ENCODE data around the gene UIMC1. TPM values are rescaled to one million over a fixed set of nuclear protein-coding genes. Genes with fewer than 3 reads are reported as not detected.

Gene UIMC1
- total RNA-seq, 1 experiment from 2014 or later, result 24.0 TPM

DNA sequence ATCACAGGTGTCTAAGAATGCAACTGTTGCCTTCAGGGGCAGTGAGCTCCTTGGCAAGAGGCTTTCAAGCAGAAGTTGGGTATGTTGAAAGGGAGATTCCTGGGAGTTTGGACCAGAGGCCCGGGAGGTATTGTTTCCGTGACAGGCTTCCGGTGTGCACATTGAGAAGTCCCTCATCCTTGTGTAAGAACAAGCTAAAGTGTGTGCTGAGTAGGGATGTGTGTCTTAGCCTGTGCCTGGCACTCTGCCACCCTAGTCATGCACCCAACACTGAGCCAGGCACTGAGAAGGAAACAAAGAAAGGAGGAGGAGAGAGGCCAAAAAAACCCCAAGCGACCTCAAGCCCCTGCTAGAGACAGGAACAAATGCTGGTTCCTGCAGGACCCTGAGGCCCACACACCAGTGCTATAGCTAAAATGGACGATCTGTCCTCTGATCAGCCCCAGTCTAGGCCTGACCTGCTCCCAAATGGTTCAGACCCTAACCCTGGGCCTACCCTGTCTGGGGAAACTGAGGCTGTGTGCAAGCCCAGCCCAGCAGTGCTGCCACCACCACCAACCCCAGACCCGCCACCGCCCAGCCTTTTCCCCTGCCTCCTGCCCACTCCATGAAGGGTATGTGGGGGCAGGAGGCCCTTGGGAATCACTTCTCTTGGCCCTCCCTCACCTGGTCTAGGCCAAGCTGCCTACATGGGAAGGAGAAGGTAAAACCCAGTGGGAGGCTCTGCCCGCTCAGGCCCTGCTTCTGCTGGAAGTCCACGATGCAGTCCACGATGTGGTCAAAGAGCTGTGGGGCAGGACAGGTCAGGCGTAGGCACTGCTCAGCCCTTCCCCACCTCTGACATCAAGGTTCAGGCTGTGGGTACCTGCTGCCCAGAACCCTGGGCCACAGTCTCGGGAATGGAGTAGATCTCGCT is 120.0 kb downstream of the UIMC1 start:
- no peak for DNase-seq (ENCODE audit: low read depth)

DNA sequence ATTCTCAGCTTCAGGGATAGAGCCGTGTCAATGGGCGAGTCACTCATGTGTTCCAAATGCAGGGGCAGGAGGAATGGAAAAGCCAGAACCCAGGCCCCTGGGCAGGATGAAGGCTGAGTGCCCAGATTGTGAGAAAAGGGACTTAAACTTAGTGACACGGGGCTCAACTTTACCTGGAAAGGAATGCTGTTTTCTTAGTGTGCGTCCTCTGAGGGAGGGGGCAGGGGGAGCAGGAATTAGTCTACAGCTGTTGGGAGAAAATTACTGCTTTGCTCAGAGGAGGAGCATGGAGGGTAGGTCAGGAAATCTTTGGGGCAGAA is 122.0 kb downstream of the UIMC1 start:
- no peak for DNase-seq (ENCODE audit: low read depth)

DNA sequence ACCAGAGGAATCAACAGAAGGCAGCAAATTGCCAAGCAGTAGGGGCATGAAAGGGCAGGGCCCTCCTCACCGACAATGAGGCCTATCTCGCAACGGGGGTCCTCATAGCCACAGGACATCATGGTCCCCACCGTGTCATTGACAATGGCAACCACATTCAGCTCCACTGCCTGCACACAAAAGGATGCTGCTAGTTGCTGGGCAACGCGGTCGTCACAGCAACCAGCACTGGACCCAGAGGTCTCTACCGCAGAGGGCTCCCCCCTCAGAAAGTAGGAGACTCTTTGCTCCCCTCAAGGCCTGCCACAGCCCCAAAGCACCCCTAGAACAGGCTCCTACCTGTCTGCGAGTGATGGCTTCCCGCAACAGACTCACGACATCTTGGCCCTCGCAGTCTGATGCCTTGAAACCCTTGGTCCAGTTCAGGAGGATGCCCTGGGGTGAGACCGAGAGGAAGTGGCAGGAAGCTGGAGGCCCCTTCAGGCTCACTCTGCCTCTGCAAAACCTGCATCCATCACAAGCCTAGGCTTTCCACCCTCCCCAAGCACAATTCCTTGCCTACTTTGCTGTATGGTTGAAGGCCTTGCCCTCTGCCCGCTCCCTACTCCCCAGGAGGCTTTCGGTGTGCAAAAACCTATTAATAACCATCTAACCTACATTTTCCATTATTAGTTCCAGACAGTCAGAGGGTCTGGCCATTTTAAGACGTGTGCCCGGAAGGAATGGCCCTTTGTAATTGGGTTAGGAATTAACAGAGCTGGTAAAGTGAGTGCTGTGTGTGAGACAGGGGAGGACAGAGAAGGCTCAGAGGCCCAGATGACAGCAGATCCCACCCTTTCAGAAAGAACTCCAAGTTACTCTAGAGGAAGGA is 122.6 kb downstream of the UIMC1 start:
- DNase-seq (ENCODE audit: low read depth), result no peak

DNA sequence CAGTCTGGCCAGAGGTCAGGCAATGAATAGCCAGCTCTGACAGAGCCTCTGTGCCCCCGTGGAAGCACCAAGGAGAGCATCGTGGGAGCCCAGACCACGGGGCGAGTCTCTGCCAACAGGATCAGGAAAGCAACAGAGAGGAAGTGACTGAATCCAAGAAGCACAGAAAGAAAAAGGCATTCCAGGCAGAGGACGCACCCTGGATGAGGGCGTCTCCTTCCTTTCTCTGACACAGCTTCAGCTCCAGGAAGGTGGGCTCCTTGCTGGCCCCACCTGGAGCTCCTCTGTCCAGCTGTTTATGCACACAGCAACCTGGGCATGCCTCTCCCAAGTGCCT is 124.0 kb downstream of the UIMC1 start:
- no peak for DNase-seq (ENCODE audit: low read depth)

- no peak for DNase-seq (ENCODE audit: low read depth)
Measured at GRCh38 chr5:176881816-176882566, 124.6 kb downstream of the UIMC1 start.

GRCh38 chr5:176881021-176881749 is 125.4 kb downstream of the UIMC1 start:
- no peak for DNase-seq (ENCODE audit: low read depth)

DNA sequence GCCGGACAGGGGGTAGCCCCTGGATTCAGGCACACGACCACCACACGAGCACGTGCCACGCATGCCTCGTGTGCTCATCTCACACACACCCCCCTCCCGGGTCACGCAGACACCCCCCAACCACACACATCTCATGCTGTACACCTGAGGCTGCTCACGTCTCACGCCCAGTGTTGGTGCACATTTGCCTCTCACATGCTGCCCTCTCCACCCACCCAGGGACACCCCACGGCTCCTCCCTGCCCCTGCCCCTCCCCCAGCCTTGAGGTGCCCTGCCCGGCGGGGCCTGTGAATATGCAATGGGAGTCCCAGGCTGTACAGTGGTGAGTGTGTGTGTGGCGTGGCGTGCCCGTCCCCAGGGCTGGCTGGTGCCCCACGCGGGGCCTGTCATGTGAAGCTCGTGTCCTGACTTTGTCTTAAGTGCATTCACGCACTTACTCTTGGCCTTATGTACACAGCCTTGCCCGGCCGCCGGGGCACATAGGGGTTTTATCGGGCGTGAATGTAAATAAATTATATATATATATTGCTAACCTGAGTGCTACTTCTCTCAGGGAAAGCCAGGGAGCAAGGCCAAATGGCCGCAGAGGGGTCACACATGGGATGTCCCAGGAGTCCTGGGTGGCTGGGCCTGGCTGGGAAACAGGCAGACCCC is 126.1 kb downstream of the UIMC1 start:
- DNase-seq (ENCODE audit: low read depth), result no peak

DNA sequence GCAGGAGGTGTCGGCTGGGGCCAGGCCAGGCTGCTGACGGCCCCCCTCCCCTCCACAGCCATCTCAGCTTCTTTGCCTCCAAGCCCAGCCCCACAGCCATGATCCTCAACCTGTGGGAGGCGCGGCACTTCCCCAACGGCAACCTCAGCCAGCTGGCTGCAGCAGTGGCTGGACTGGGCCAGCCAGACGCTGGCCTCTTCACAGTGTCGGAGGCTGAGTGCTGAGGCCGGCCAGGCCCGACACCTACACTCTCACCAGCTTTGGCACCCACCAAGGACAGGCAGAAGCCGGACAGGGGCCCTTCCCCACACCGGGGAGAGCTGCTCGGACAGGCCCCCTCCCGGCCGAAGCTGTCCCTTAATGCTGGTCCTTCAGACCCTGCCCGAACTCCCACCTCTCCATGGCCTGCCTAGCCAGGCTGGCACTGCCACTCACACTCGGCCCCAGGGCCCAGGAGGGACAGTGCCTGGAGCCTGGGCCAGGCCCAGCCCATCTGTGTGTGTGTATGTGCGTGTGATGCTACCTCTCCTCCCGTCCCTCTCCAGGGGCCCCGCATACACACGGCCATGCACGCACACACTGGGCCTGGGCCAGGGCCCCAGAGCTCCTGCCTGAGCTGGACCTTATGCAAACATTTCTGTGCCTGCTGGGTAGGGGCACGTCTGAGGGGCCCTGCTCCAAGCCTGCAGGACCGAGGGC is 126.8 kb downstream of the UIMC1 start:
- no peak for DNase-seq (ENCODE audit: low read depth)

- no peak for DNase-seq (ENCODE audit: low read depth)
Measured at GRCh38 chr5:176878906-176879662, 127.5 kb downstream of the UIMC1 start.

DNA sequence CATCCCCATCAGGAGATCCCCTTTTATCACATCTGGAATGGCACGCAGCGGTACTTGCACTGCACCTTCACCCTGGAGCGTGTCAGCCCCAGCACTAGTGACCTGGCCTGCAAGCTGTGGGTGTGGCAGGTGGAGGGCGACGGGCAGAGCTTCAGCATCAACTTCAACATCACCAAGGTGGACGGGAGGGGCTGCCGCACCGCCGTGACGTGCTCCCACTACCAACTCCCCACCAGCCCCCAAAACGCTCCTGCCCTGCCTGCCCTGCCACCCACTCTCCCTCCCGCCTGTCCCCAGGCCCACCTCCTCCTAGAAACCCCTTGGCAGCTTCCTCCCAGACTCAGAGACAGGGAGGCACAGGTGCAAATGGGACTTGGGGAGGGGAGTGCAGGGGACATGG is 128.1 kb downstream of the UIMC1 start:
- DNase-seq (ENCODE audit: low read depth), result no peak

- no peak for DNase-seq (ENCODE audit: low read depth)
Measured at GRCh38 chr5:176877793-176878331, 128.7 kb downstream of the UIMC1 start.

- no peak for DNase-seq (ENCODE audit: low read depth)
Measured at GRCh38 chr5:176876506-176877431, 129.8 kb downstream of the UIMC1 start.

- no peak for DNase-seq (ENCODE audit: low read depth)
Measured at GRCh38 chr5:176875783-176876505, 130.6 kb downstream of the UIMC1 start.

DNA sequence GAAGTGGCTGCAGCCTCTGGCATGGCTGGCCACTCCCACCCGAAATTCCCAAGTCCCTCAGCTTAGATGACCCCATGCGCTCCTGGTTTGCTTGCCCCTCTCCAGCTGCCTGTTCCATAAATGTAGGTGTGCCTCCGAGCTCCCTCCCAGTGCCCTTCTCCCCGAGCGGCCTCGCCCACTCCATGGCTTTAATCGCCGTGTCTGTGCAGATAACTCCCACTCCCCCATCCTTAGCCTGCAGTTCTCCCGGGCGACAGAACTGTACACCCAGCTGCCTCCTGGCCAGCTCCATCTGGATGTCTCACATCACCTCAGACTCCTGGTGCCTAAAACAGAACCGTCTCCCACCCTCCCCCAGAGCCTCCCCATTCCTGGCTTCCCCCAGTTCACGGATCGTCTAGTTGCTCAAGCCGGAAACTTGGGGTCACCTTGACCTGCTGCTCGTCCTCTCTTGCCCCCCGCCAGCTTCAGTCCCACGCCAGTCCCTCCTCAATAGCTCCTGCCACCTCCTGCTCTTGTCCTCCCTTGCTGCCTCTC is 131.5 kb downstream of the UIMC1 start:
- DNase-seq (ENCODE audit: low read depth), result no peak

DNA sequence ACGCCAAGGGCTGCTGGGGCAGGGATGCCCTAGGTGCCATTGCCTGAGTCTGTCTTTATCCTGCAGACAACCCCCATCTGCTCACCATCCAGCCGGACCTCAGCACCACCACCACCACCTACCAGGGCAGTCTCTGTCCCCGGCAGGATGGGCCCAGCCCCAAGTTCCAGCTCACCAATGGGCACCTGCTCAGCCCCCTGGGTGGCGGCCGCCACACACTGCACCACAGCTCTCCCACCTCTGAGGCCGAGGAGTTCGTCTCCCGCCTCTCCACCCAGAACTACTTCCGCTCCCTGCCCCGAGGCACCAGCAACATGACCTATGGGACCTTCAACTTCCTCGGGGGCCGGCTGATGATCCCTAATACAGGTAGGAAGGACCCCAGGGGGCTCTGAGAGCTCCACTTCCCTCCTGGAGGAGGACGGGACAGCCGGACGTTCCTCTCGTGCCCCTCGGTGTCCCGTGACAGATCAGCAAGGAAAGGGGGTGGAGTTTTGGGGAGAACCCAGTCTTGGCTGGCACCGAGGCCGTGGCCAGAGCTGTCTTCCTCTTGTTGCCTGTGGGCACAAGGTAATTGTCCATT is 132.3 kb downstream of the UIMC1 start:
- DNase-seq (ENCODE audit: low read depth), result no peak

GRCh38 chr5:176873541-176874172 is 132.9 kb downstream of the UIMC1 start:
- no peak for DNase-seq (ENCODE audit: low read depth)

All from HT1080 (cell line).